CD4-positive, CD25-positive, alpha-beta regulatory T cell (primary cell): ENCODE data around the gene CACNA1S. TPM values are rescaled to one million over a fixed set of nuclear protein-coding genes. Genes with fewer than 3 reads are reported as not detected.

Experiments used
- ATAC-seq, 2 donors: fragments of 150-1000 bp; cut with Tn5 transposase; one replicate each; pipeline ENCODE4 v1.10.0; 2021; ENCODE audit warnings: low read depth in 2 of 2, moderate number of reproducible peaks in 2 of 2, moderate library complexity in 1 of 2
- DNase-seq, 3 donors: peaks; one replicate each; pipeline versions ENCODE4 v3.0.0 to v3.0.0-alpha.2; 2012 to 2022; ENCODE audit warnings: mixed read lengths in 1 of 3
- H3K27ac ChIP-seq: one replicate; pipeline ENCODE4 v1.7.0; 2013; ENCODE audit warnings: mild to moderate bottlenecking, low read length; ENCODE audit not compliant: insufficient read depth, poor library complexity, severe bottlenecking
- H3K27me3 ChIP-seq: one replicate; pipeline ENCODE4 v1.7.0; 2013; ENCODE audit warnings: low read length; ENCODE audit not compliant: control insufficient read depth, insufficient read depth
- H3K36me3 ChIP-seq: one replicate; pipeline ENCODE4 v1.7.0; 2013; ENCODE audit warnings: mild to moderate bottlenecking, low read length, moderate library complexity; ENCODE audit not compliant: control insufficient read depth, insufficient read depth
- H3K4me1 ChIP-seq: 2 replicates; pipeline ENCODE4 v1.7.0; 2013; ENCODE audit warnings: mild to moderate bottlenecking, low read length; ENCODE audit not compliant: insufficient read depth, control insufficient read depth, poor library complexity, severe bottlenecking
- H3K4me3 ChIP-seq: one replicate; pipeline ENCODE4 v1.7.0; 2013; ENCODE audit warnings: low read depth, mild to moderate bottlenecking, low read length, moderate library complexity
- H3K9me3 ChIP-seq, 2 experiments: 1 replicate in 1 of 2; 2 replicates in 1 of 2; pipeline ENCODE4 v1.7.0; 2013; ENCODE audit warnings: low read length in 2 of 2, mild to moderate bottlenecking in 1 of 2, moderate library complexity in 1 of 2; ENCODE audit not compliant: control insufficient read depth in 2 of 2
- H3K27ac Mint-ChIP-seq, 3 donors: one replicate each; pipeline ENCODE4 v1.8.0; 2020 to 2022; ENCODE audit warnings: mild to moderate bottlenecking in 3 of 3, mixed read lengths in 3 of 3, moderate library complexity in 2 of 3
- H3K27me3 Mint-ChIP-seq: one replicate; pipeline ENCODE4 v1.8.0; 2022; ENCODE audit warnings: mild to moderate bottlenecking, mixed read lengths
- H3K36me3 Mint-ChIP-seq: one replicate; pipeline ENCODE4 v1.8.0; 2020; ENCODE audit warnings: mixed read lengths
- H3K4me1 Mint-ChIP-seq, 4 donors: one replicate each; pipeline ENCODE4 v1.8.0; 2020 to 2022; ENCODE audit warnings: mixed read lengths in 4 of 4, mild to moderate bottlenecking in 1 of 4
- H3K4me3 Mint-ChIP-seq, 4 donors: one replicate each; pipeline ENCODE4 v1.8.0; 2020 to 2022; ENCODE audit warnings: mild to moderate bottlenecking in 4 of 4, mixed read lengths in 4 of 4, moderate library complexity in 3 of 4
- H3K9me3 Mint-ChIP-seq, 7 donors: one replicate each; pipeline ENCODE4 v1.8.0; 2020 to 2022; ENCODE audit warnings: mixed read lengths in 7 of 7, mild to moderate bottlenecking in 3 of 7, moderate library complexity in 2 of 7
- polyA plus RNA-seq, 4 donors: library from polyadenylated mRNA; unstranded; fragments of 300-500 nt; fragmentation: Illumina TruSeq; gene quantifications; one replicate each; pipeline ENCODE4 v1.2.3, GENCODE V29; 2021
- total RNA-seq: library from RNA; stranded (reverse); gene quantifications from one replicate; pipeline ENCODE4 v1.2.3, GENCODE V29; 2022

The CACNA1S gene
- total and polyA plus RNA-seq, 5 donors from 2014 or later, result not detected

DNA sequence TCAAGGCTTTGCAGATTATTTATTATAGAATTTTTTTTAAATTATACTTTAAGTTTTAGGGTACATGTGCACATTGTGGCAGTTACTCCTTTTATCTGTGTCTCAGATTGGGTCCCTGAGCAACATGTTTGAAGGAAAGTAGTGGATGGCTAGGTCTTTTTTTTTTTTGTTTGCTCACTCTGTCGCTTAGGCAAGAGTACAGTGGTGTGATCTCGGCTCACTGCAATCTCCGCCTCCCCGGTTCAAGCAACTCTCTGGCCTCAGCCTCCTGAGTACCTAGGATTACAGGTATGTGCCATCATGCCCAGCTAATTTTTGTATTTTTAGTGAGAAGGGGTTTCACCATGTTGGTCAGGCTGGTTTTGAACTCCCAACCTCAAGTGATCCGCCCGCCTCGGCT, 49.1 kb downstream of the CACNA1S start:
- DNase-seq (no peak), ATAC-seq (no peak)
- H3K9me3 Mint-ChIP-seq, result no peaks in the 10 kb centered on the region
- H3K4me3 Mint-ChIP-seq, result no peak overlapping the region
- no peaks in the 10 kb centered on the region for H3K27me3 Mint-ChIP-seq
- Histone ChIP-seq H3K27ac (no peak overlapping the region), H3K4me3 (no peak overlapping the region), H3K9me3 (no peaks in the 10 kb centered on the region), H3K27me3 (no peaks in the 10 kb centered on the region), H3K4me1 (no peaks in the 10 kb centered on the region), H3K36me3 (no peaks in the 10 kb centered on the region)
- H3K4me1 Mint-ChIP-seq, result peaks cover 0 to 1% (median under 1%) of the 10 kb centered on the region in 4 donors
- H3K27ac Mint-ChIP-seq, result no peak overlapping the region
- no peaks in the 10 kb centered on the region for H3K36me3 Mint-ChIP-seq

DNA sequence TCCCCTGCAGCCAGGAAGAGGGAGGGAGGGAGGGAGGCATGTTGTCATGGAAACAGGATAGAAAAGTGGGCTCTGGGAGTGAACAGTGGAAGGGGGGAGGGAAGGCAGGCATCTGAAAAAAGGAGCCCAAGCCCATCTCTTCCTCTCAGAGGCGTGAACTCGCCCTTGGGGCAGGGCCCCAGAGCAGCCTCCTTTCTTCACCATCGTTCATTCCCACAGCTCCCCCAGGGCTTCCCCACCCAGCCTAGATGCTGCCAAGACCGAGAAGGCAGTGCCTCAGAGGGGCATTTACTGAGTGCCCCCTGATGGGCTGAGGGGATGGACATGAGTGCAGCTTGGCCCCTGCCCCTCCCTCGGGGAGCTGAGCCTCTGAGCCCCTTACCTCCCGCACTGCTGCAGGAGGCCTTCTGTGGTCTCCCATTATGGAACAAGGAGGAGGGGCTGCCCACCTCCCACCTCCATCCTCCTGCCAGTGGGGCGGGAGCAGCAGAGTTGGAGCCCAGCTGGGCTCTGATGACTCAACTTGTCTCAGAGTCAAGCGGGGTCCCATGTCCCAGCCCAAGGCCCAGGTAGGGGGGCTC, 49.6 kb downstream of the CACNA1S start:
- Histone ChIP-seq H3K4me1 (peaks cover 4% of the 10 kb centered on the region), H3K9me3 (no peaks in the 10 kb centered on the region), H3K27ac (no peak overlapping the region), H3K4me3 (no peak overlapping the region), H3K36me3 (no peaks in the 10 kb centered on the region), H3K27me3 (no peaks in the 10 kb centered on the region)
- no peaks in the 10 kb centered on the region for H3K9me3 Mint-ChIP-seq
- no peaks in the 10 kb centered on the region for H3K27me3 Mint-ChIP-seq
- ATAC-seq (no peak), DNase-seq (no peak)
- H3K4me3 Mint-ChIP-seq, result no peak overlapping the region
- no peak overlapping the region for H3K27ac Mint-ChIP-seq
- no peaks in the 10 kb centered on the region for H3K36me3 Mint-ChIP-seq
- peaks cover 5 to 6% (median 5%) of the 10 kb centered on the region in 4 donors for H3K4me1 Mint-ChIP-seq

DNA sequence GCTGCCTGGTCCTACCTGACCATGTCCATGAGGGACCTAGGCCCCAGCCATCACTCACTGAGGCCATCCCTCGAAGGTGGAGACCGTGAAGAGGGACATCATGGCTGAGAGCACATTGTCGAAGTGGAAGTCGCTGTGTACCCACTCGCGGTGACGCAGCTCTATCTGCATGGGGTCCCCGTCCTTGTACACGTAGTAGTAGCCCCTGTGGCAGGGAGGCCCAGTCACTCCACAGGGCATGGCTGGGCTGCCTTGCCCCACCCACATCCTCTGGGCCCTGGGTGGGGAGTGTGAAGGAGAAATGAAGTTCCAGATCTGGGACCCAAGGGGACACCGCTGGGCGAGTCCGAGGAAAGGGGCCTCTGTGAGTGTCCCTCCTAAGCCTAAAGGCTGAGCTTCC, 50.3 kb downstream of the CACNA1S start:
- Histone ChIP-seq H3K27ac (no peak overlapping the region), H3K4me3 (no peak overlapping the region), H3K36me3 (no peaks in the 10 kb centered on the region), H3K4me1 (peaks cover 8% of the 10 kb centered on the region), H3K9me3 (no peaks in the 10 kb centered on the region), H3K27me3 (no peaks in the 10 kb centered on the region)
- DNase-seq (no peak), ATAC-seq (no peak)
- Mint-ChIP-seq H3K4me3 (no peak overlapping the region), H3K27ac (no peak overlapping the region), H3K27me3 (no peaks in the 10 kb centered on the region), H3K36me3 (no peaks in the 10 kb centered on the region), H3K4me1 (peaks cover 9 to 12% (median 11%) of the 10 kb centered on the region in 4 donors), H3K9me3 (no peaks in the 10 kb centered on the region)

DNA sequence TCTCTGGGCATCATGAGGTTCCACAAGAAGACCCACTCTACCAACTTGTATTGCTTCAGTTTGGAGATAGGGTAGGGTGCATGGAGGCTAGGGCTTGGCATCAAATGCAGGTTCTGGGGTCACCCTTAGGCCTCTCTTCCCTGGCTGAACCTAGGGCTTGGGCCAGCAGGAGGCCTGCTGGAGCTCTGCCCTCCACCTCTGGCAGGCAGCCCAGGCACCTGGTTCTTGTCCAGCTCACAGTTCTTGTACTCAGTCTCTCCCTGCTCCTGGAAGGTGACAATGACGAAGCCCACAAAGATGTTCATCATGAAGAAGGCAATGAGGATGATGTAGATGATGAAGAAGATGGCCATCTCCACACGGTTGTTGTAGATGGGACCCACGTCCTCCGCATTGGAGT, 51.2 kb downstream of the CACNA1S start:
- H3K36me3 Mint-ChIP-seq, result no peaks in the 10 kb centered on the region
- no peaks in the 10 kb centered on the region for H3K9me3 ChIP-seq
- no peak overlapping the region for H3K4me3 ChIP-seq
- no peak for ATAC-seq
- H3K4me1 Mint-ChIP-seq, result peaks cover 9 to 15% (median 13%) of the 10 kb centered on the region in 4 donors
- no peaks in the 10 kb centered on the region for H3K36me3 ChIP-seq
- no peaks in the 10 kb centered on the region for H3K27me3 Mint-ChIP-seq
- no peaks in the 10 kb centered on the region for H3K9me3 Mint-ChIP-seq
- no peaks in the 10 kb centered on the region for H3K27me3 ChIP-seq
- peaks cover 8% of the 10 kb centered on the region for H3K4me1 ChIP-seq
- H3K27ac ChIP-seq, result no peak overlapping the region
- no peak overlapping the region for H3K4me3 Mint-ChIP-seq
- DNase-seq, result no peak
- no peak overlapping the region for H3K27ac Mint-ChIP-seq

DNA sequence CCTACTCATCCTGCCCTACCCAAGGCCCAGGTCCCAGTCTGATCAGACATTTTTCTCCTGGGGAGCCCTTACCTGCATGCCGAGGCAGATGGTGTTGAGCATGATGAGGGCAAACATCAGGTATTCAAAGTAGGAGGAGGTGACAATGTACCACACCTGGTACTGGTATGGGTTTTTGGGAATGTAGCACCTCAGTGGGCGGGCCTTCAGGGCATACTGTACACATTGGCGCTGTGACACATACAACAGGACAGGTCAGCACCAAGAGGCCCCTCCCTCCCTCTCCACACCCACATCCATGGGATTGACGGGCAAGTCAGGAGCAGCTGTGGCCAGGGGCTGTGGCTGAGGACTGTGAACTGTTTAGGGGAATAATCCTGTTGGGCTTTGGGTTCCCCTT, 51.6 kb downstream of the CACNA1S start:
- Mint-ChIP-seq H3K9me3 (no peaks in the 10 kb centered on the region), H3K4me3 (no peak overlapping the region), H3K27me3 (no peaks in the 10 kb centered on the region), H3K36me3 (no peaks in the 10 kb centered on the region), H3K4me1 (peaks cover 9 to 16% (median 13%) of the 10 kb centered on the region in 4 donors), H3K27ac (no peak overlapping the region)
- DNase-seq (no peak), ATAC-seq (no peak)
- no peaks in the 10 kb centered on the region for H3K36me3 ChIP-seq
- no peaks in the 10 kb centered on the region for H3K27me3 ChIP-seq
- no peak overlapping the region for H3K4me3 ChIP-seq
- no peak overlapping the region for H3K27ac ChIP-seq
- H3K4me1 ChIP-seq, result peaks cover 8% of the 10 kb centered on the region
- no peaks in the 10 kb centered on the region for H3K9me3 ChIP-seq

DNA sequence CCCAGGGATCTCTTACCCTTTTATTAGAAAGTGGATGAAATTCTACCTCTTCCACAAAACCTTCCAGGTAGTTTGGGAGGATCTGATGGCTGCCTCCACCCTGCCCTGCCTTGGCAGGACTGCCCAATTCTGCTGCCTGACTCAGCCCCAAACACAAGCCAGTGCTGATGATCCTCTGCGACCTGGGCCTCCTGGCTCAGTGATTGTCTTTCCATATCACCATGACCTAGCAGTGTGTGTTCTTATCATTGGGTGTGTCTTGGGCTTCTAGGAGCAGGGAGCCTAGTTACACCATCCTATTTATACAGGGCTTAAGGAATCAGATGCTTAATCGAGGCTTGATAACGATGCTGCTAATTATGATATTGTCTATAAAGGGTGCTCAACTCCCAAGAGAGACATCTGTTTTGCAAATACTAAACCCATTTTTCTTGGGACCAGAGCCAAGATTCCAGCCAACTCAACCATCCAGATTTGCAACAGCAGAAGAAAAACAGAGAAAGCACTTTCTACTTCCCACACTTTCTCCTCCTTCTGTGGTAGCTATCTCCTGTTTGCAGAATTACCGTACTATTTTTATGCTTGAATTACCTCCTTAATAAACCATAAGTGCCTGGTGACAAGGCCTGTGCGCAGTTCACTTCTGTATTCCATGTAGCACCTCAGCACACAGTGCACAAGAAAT, 52.2 kb downstream of the CACNA1S start:
- Histone ChIP-seq H3K9me3 (no peaks in the 10 kb centered on the region), H3K36me3 (no peaks in the 10 kb centered on the region), H3K4me1 (peaks cover 8% of the 10 kb centered on the region), H3K27me3 (no peaks in the 10 kb centered on the region), H3K27ac (no peak overlapping the region), H3K4me3 (no peak overlapping the region)
- ATAC-seq (no peak), DNase-seq (no peak)
- Mint-ChIP-seq H3K4me1 (peaks cover 9 to 16% (median 13%) of the 10 kb centered on the region in 4 donors), H3K4me3 (no peak overlapping the region), H3K27me3 (no peaks in the 10 kb centered on the region), H3K36me3 (no peaks in the 10 kb centered on the region), H3K27ac (no peak overlapping the region), H3K9me3 (no peaks in the 10 kb centered on the region)

DNA sequence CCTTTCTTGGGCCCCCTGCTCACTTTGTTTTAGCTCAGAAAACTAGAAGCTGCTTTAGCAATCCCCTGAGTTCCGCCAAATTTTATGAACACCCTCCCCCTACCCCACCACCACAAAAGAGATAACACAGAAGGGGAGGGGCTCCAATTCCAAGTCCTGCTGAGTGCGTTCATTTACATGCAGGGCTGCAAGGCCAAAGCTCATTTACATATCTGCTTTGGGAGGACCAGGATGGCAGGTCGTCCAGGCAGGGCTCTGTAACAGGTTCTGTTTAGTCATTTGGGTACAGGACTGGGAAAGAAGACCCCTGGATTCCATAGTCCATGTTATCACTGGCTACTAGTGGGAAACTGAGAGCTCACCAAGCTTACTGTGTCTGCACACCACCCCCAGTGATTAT, 52.8 kb downstream of the CACNA1S start:
- Mint-ChIP-seq H3K4me3 (no peak overlapping the region), H3K36me3 (no peaks in the 10 kb centered on the region), H3K9me3 (no peaks in the 10 kb centered on the region), H3K27me3 (no peaks in the 10 kb centered on the region), H3K4me1 (peaks cover 9 to 16% (median 13%) of the 10 kb centered on the region in 4 donors), H3K27ac (no peak overlapping the region)
- no peaks in the 10 kb centered on the region for H3K27me3 ChIP-seq
- H3K27ac ChIP-seq, result no peak overlapping the region
- no peaks in the 10 kb centered on the region for H3K36me3 ChIP-seq
- DNase-seq (no peak), ATAC-seq (no peak)
- H3K4me3 ChIP-seq, result no peak overlapping the region
- H3K4me1 ChIP-seq, result peaks cover 8% of the 10 kb centered on the region
- H3K9me3 ChIP-seq, result no peaks in the 10 kb centered on the region

DNA sequence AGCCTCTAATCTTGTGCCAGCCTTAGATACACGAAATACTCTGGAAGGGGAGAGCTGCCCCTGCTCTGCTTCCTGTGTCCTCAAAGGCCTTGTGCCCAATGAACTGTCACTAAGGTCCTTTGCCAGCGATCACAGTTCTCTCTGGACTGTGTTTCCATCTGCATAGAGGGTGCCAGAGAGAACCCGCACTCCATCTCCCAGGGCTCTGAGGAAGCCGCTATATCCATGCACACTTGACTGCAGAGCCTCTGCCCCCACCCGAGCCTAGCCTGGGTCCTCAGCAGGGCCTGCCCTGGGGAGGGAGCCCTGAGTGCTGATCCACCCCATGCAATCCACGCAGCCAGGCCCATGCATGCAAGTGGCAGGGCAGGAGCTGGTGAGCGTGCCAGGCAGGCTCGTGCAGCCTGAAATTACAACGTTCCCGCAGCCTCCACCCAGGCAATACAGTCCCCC, 58.1 kb downstream of the CACNA1S start:
- H3K27me3 ChIP-seq, result no peaks in the 10 kb centered on the region
- no peaks in the 10 kb centered on the region for H3K9me3 ChIP-seq
- H3K36me3 ChIP-seq, result no peaks in the 10 kb centered on the region
- no peak overlapping the region for H3K4me3 ChIP-seq
- Mint-ChIP-seq H3K36me3 (no peaks in the 10 kb centered on the region), H3K27ac (peak overlapping the region in 1 of 3 donors; percentile 58), H3K9me3 (peaks cover 0 to 3% (median 0%) of the 10 kb centered on the region in 7 donors), H3K4me3 (no peak overlapping the region), H3K27me3 (no peaks in the 10 kb centered on the region), H3K4me1 (peaks cover 9 to 16% (median 13%) of the 10 kb centered on the region in 4 donors)
- H3K27ac ChIP-seq, result no peak overlapping the region
- H3K4me1 ChIP-seq, result peaks cover 8% of the 10 kb centered on the region
- DNase-seq, result no peak
- ATAC-seq, result no peak
